Liver (tissue), 9 donors: ENCODE results near the gene TREM2. TPM values are rescaled to one million over a fixed set of nuclear protein-coding genes. Genes with fewer than 3 reads are reported as not detected.

Source experiments
- DNase-seq: peaks from one replicate; pipeline ENCODE4 v3.0.0-alpha.2; 2017; ENCODE audit warnings: low spot score
- H3K27ac ChIP-seq, 2 donors: one replicate each; pipeline ENCODE4 v1.7.0; 2013; ENCODE audit warnings: inconsistent platforms in 2 of 2, low read length in 2 of 2, control low read depth in 1 of 2, low read depth in 1 of 2, mild to moderate bottlenecking in 1 of 2
- H3K27me3 ChIP-seq, 4 donors: one replicate each; pipeline versions ENCODE4 v1.6.1 to v1.7.0; 2013; ENCODE audit warnings: low read length in 3 of 4, inconsistent platforms in 1 of 4, mild to moderate bottlenecking in 1 of 4, moderate library complexity in 1 of 4; ENCODE audit not compliant: control insufficient read depth in 4 of 4, insufficient read depth in 4 of 4
- H3K36me3 ChIP-seq, 4 donors: one replicate each; pipeline versions ENCODE4 v1.6.1 to v1.7.0; 2013; ENCODE audit warnings: low read length in 3 of 4, mild to moderate bottlenecking in 3 of 4, low read depth in 1 of 4, moderate library complexity in 1 of 4; ENCODE audit not compliant: control insufficient read depth in 4 of 4, insufficient read depth in 3 of 4
- H3K4me1 ChIP-seq, 4 donors: one replicate each; pipeline versions ENCODE4 v1.6.1 to v1.7.0; 2013; ENCODE audit warnings: low read length in 3 of 4, mild to moderate bottlenecking in 3 of 4, moderate library complexity in 1 of 4; ENCODE audit not compliant: control insufficient read depth in 4 of 4, insufficient read depth in 4 of 4
- H3K4me3 ChIP-seq, 3 donors: one replicate each; pipeline versions ENCODE4 v1.6.1 to v1.7.0; 2013; ENCODE audit warnings: low read length in 3 of 3, control low read depth in 1 of 3, low read depth in 1 of 3, mild to moderate bottlenecking in 1 of 3
- H3K9ac ChIP-seq, 2 donors: one replicate each; pipeline ENCODE4 v1.7.0; 2013; ENCODE audit warnings: low read length in 2 of 2, mild to moderate bottlenecking in 2 of 2, moderate library complexity in 2 of 2, control low read depth in 1 of 2, low read depth in 1 of 2
- H3K9me3 ChIP-seq, 4 donors: one replicate each; pipeline versions ENCODE4 v1.6.1 to v1.7.0; 2013; ENCODE audit warnings: low read length in 3 of 4; ENCODE audit not compliant: control insufficient read depth in 4 of 4
- ATF3 ChIP-seq: IDR thresholded peaks from 2 replicates; pipeline ENCODE4 v1.6.1; 2016; ENCODE audit warnings: antibody characterized with exemption
- CTCF ChIP-seq: fragments of 150-350 bp; IDR thresholded peaks from 2 replicates; pipeline ENCODE4 v1.5.1; 2017; ENCODE audit warnings: improper control_type of control experiment, low read depth, low read length; ENCODE audit not compliant: missing input control
- EGR1 ChIP-seq, 2 donors: IDR thresholded peaks; 2 replicates each; pipeline ENCODE4 v1.6.1; 2016 to 2018; ENCODE audit warnings: antibody characterized with exemption in 2 of 2, low read depth in 2 of 2
- FOXA1 ChIP-seq: IDR thresholded peaks from 2 replicates; pipeline ENCODE4 v1.6.1; 2016; ENCODE audit warnings: antibody characterized with exemption
- FOXA2 ChIP-seq: IDR thresholded peaks from 2 replicates; pipeline ENCODE4 v1.6.1; 2016; ENCODE audit warnings: antibody characterized with exemption
- GABPA ChIP-seq, 2 donors: IDR thresholded peaks in 1 of 2; conservative IDR thresholded peaks in 1 of 2; 2 replicates each; pipeline ENCODE4 v1.6.1; 2016; ENCODE audit warnings: antibody characterized with exemption in 2 of 2, mild to moderate bottlenecking in 1 of 2, moderate library complexity in 1 of 2
- HNF4A ChIP-seq, 2 donors: conservative IDR thresholded peaks; 2 replicates each; pipeline ENCODE4 v1.6.1; 2016; ENCODE audit warnings: antibody characterized with exemption in 2 of 2, mild to moderate bottlenecking in 2 of 2
- HNF4G ChIP-seq: IDR thresholded peaks from 2 replicates; pipeline ENCODE4 v1.6.1; 2016; ENCODE audit warnings: antibody characterized with exemption
- JUND ChIP-seq, 2 donors: IDR thresholded peaks; 2 replicates each; pipeline ENCODE4 v1.6.1; 2016; ENCODE audit warnings: antibody characterized with exemption in 2 of 2
- MAX ChIP-seq: IDR thresholded peaks from 2 replicates; pipeline ENCODE4 v1.6.1; 2016; ENCODE audit warnings: antibody characterized with exemption
- NR2F2 ChIP-seq: IDR thresholded peaks from 2 replicates; pipeline ENCODE4 v1.6.1; 2016; ENCODE audit warnings: antibody characterized with exemption
- RAD21 ChIP-seq, 2 donors: IDR thresholded peaks; 2 replicates each; pipeline ENCODE4 v1.6.1; 2016; ENCODE audit warnings: antibody characterized with exemption in 2 of 2, mild to moderate bottlenecking in 2 of 2
- REST ChIP-seq: IDR thresholded peaks from 2 replicates; pipeline ENCODE4 v1.6.1; 2016; ENCODE audit warnings: antibody characterized with exemption, mild to moderate bottlenecking
- RXRA ChIP-seq, 2 donors: IDR thresholded peaks; 2 replicates each; pipeline ENCODE4 v1.6.1; 2017 to 2018; ENCODE audit warnings: antibody characterized with exemption in 2 of 2, mild to moderate bottlenecking in 1 of 2
- SP1 ChIP-seq: IDR thresholded peaks from 2 replicates; pipeline ENCODE4 v1.6.1; 2018; ENCODE audit warnings: antibody characterized with exemption, mild to moderate bottlenecking
- TAF1 ChIP-seq: conservative IDR thresholded peaks from 2 replicates; pipeline ENCODE4 v1.6.1; 2016; ENCODE audit warnings: antibody characterized with exemption, mild to moderate bottlenecking
- YY1 ChIP-seq: IDR thresholded peaks from 2 replicates; pipeline ENCODE4 v1.6.1; 2016; ENCODE audit warnings: antibody characterized with exemption, mild to moderate bottlenecking
- ZBTB33 ChIP-seq: IDR thresholded peaks from 2 replicates; pipeline ENCODE4 v1.6.1; 2016; ENCODE audit warnings: antibody characterized with exemption
- WGBS: extraction: QIAGEN DNeasy Blood & Tissue Kit; methylation state at CpG from one replicate; pipeline ENCODE4 v1.1.7; 2013; 5-methylcytosine and 5-hydroxymethylcytosine counted together
- polyA plus RNA-seq, 2 donors: library from polyadenylated mRNA; stranded (reverse) in 1 of 2; unstranded in 1 of 2; fragments of 200-250 nt in 1 of 2; fragments of >200 nt in 1 of 2; fragmentation: Nextera tagmentation in 1 of 2; extraction: Ambion mirVana in 1 of 2; gene quantifications; one replicate each; pipeline versions ENCODE4 v1.2.1 to v1.2.3, GENCODE V29; 2013 to 2015
- total RNA-seq, 2 donors: library from RNA; depleted of rRNA; stranded (reverse); fragments of >200 nt; gene quantifications; one replicate each; pipeline ENCODE4 v1.2.3, GENCODE V29; 2014
- donor health status: healthy.
- donor health status: healthy.
- donor health status: healthy.
- donor health status: healthy.
- donor health status: healthy.

The TREM2 gene
- total and polyA plus RNA-seq, 4 donors: 0.18 to 0.90 TPM; not detected in 2

GRCh38 chr6:41187924-41188886 is 25.3 kb upstream of the TREM2 start:
- no peak for DNase-seq
- Histone ChIP-seq H3K4me1 (no peaks in the 10 kb centered on the region), H3K9ac (no peak overlapping the region), H3K9me3 (peaks cover 0 to 10% (median 3%) of the 10 kb centered on the region in 4 donors), H3K27ac (no peak overlapping the region), H3K4me3 (no peak overlapping the region), H3K36me3 (no peaks in the 10 kb centered on the region), H3K27me3 (no peaks in the 10 kb centered on the region)
- WGBS: 89% methylated on average over 8 of the region's 8 CpGs
- no peak for TF ChIP-seq REST
- no peak for TF ChIP-seq ATF3
- TF ChIP-seq TAF1: no peak
- no peak for TF ChIP-seq SP1
- no peak for TF ChIP-seq RAD21 (IDR thresholded peaks at IDR 0.05)

- Histone ChIP-seq H3K4me1 (no peaks in the 10 kb centered on the region), H3K27ac (no peak overlapping the region), H3K4me3 (no peak overlapping the region), H3K9me3 (peaks cover 0 to 10% (median 3%) of the 10 kb centered on the region in 4 donors), H3K9ac (no peak overlapping the region), H3K27me3 (no peaks in the 10 kb centered on the region), H3K36me3 (no peaks in the 10 kb centered on the region)
- no peak for TF ChIP-seq MAX
- TF ChIP-seq FOXA2: no peak
- no peak for TF ChIP-seq JUND (IDR thresholded peaks at IDR 0.05)
- DNase-seq: no peak
- WGBS: 78% methylated on average over 10 of the region's 10 CpGs
Measured at GRCh38 chr6:41186031-41186562, 23.2 kb upstream of the TREM2 start.

- Histone ChIP-seq H3K27ac (no peak overlapping the region), H3K4me1 (no peaks in the 10 kb centered on the region), H3K9me3 (peaks cover 0 to 4% (median 1%) of the 10 kb centered on the region in 4 donors), H3K27me3 (no peaks in the 10 kb centered on the region), H3K36me3 (no peaks in the 10 kb centered on the region), H3K4me3 (no peak overlapping the region), H3K9ac (no peak overlapping the region)
- 85% methylated on average over 7 of the region's 7 CpGs for WGBS
- no peak for DNase-seq
- TF ChIP-seq TAF1 (no peak), RXRA (IDR thresholded peaks at IDR 0.05) (no peak), HNF4G (no peak), MAX (no peak), ATF3 (no peak), NR2F2 (no peak), SP1 (no peak), FOXA2 (no peak), ZBTB33 (no peak), FOXA1 (no peak), HNF4A (conservative IDR thresholded peaks at IDR 0.05) (no peak), GABPA (IDR thresholded peaks at IDR 0.05 in 1 of 2, conservative IDR thresholded peaks at IDR 0.05 in 1 of 2) (no peak), EGR1 (IDR thresholded peaks at IDR 0.05; ENCODE audit: low read depth in 2 of 2) (no peak), RAD21 (IDR thresholded peaks at IDR 0.05) (no peak), YY1 (no peak), JUND (IDR thresholded peaks at IDR 0.05) (no peak), CTCF (no peak)
Measured at GRCh38 chr6:41184761-41185160, 21.8 kb upstream of the TREM2 start.
